HG03139 (cell line): ENCODE results near the gene PHACTR3.

Source experiments
- ATAC-seq: cut with Tn5 transposase; IDR thresholded peaks from one replicate; pipeline ENCODE4 v1.9.1; 2021; ENCODE audit not compliant: unreplicated experiment

Gene PHACTR3

DNA sequence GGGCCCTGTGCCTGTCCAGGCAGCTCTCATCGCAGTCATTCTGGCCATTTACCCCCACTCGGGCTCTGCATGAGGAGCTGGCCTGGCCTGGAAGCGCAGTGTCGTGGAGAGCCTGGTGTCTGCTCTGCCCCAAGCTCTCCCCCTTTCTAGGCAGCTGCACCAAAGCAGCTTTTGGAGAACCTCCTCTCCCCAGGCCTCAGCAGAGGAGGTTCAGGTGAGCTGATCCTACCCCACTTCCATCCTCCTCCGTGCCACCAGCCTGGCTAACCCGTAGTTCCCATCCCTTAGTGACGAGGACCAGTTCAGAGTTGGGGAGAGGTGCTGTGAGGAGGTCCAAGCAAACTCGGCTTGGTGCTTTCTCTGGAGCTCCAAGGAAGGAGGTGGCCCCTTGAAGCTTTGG lies 30.5 kb upstream of the PHACTR3 start:
- no peak for ATAC-seq

DNA sequence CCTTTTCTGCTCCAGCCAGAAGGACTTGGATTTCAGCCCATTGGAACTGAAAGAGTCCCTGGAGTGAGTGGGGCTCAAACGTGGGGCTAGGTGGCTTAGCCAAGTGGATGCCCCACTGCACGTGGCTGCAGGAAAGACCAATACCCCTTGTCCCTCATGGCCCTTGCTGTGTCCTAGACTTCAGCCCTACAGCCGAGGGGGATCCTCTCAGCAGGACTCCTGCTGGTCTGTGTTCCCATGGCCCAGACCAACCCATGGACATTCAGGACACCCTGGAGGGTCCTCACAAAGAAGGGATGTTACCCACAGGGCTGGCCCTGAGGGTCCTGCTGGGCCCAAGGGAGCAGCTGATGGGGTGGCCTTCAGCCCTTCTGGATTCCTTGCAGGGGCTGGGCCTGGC lies 30.0 kb upstream of the PHACTR3 start:
- no peak for ATAC-seq

DNA sequence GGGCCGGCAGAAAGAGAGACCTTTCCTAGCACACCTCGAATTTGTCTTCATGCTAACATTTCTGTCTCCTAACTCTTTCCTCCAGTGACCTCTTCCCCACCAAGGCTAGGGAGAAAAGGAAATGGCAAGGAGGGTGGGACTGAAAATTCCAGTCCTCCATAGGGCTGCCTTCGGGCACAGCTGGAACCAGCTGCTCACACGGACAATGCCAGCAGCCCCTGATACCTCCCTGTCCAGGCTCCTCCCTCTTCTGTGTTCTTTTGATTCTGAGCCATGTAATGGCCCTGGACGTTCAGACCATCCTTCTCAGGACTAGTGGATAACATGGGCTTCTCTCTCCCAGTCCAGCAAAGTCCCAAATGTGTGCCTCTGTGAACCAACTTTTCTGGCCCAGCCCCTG lies 29.1 kb upstream of the PHACTR3 start:
- ATAC-seq, result no peak

DNA sequence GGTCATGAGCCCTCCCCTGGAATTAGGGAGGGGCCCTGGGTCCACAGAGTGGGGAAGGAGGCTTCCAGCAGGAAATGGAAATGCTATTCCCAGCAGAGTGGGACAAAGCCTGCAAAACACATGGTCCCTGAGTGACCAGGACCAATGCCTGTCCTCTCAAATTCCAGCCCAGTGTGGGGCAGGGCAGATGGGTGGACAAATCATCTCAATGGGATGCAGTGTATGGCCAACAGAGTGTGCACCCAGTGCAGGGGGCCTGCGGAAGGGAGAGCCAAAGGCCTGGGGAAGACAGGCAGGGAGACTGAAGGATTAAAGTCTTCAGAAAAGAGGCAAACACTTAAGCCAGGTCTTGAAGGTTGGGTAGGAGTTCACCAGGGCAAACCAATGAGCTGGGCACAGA lies 28.7 kb upstream of the PHACTR3 start:
- ATAC-seq, result no peak

DNA sequence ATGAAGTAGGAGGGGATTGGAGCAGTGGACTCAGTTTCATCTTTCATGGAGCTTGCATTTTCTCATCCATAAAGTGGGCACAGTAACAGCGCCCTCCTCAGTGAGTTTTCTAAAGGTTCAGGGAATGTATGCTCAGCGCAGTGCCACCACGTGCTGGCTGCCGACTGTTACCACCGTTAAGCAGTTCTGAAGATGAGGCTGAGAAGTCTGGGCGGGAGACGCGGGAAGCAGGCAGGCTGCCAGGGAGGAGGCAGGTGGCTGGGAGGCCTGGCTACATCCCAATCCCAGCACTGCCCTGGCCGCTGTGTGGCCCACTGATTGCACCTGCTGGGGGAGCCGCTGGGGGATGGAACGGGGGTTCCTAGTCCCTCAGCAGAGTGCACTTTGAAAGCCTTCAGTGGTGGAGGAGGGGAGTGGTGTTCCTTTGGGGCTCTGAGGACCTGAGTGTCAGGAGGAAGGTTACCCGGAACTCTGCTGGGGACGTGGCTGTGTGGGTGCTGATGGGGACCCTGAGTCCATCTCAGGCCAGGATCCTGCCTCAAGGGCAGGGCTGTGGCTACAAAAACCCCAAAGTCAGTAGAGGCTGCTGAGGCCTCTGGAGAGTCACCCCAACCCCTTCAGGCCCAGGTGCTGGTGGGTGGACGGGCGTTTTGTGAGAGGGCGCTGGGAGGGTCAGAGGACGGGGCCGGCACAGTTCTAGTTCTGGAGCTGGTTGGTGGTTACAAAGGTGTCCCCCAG lies 28.0 kb upstream of the PHACTR3 start:
- ATAC-seq, result no peak

DNA sequence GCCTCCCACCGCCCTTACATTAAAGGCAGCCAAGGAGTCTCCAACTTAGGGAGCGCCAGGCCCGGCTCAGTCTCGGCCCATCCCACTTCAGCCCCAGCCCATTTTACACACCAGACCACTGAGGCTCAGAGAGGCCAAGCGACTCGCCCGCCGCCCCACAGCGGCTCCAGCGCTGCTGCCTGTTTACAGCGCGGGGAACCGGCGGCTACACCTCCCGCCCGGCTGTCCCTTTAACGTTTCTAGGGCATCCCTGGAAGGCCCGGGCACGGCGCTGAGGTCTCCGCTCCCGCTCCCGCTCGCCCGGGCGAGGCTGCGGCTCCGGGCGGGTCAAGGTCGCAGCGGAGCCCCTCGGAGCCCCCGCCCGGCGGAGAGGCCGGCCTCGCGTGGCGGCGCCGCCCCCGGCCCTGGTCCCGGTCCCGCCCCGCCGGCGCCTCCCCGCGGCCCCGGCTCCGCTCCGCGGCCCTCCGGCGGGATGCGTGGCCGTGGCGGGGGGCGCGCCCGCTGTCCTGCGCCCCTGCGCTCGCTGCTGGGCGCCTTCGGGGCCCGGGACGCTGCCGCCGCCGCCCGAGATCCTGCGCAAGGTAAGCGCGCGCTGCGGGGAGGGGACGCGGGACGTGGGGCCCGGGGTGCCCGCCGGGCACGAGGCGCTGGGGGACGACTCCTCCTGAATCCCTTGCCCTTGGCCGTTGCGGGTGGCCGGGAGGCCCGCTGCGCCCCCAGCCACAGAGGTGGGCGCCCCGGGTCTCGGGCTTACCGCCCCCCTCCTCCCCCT lies 27.1 kb upstream of the PHACTR3 start:
- ATAC-seq, result no peak

DNA sequence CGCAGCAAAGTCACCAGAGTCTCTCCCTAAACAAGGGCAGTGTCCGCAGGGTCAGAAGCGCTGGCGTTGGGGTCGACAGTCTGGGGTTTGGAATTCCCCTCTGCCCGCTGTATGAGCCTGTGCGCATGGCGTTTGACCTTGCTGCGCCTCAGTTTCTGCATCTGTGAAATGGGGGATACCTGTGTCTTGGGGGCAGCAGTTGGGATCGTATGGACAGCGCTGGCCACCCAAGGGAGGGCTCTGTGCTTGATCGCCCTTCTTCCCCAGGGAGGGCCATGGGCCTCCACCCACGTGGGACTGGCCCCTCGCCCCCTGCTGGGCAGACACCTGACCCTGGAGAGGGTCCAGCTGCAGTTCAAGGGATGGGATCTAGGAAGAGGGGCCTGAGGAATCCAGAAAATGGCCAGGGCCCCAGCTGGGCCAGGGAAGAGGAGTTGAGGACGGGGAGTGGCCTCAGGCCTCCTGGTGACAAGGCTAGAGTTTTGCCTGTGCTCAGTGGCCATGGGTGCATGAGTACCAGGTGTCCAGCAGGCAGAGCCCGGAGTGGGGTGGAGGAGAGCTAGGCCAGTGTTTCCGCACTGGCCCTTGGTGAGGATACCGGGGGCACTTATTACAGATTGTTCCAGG lies 26.4 kb upstream of the PHACTR3 start:
- no peak for ATAC-seq

DNA sequence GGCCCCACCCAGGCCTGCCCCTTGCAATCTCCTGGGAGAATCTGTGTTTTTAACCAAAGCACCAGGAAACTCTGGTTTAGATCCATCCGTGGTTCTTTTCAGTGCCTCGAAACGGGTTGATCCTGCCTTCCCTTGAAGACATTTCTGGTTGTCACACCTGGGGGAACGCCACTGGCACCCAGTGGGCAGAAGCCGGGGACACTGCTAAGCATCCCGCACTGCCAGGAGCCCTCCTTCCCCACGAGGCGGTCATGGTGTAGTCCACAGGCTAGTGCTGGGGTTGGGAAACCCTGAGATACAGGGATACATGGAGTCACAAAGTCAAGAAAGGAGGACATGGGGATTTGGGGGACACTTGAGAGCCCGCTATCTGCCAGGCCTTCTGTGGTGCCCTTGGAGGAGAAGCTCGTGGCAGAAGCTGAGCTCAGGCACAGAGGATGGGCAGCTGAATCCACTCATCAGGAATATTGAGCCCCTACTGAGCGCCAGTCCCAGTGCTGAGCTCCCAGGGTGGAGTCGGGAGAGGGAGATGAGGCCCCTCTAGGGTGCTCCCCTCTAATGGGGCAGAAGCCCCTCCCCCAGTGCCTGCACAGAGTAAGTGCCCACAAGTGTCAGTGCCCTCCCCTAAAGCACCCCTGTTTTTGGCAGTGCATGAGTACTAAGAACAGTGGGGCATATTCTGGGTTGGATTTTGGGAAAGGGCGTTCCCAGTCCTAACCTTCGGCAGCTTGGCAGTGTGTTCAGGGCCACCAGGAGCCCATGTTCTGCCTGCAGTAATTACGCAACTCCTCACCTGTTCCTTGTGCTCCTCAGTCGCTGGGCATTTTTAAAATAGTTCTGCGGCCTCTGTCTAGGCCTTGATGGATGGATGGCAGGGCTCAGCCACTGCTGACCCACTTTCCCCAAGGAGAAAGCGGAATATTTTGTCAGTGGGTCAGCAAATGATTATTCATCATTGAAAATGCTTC lies 25.6 kb upstream of the PHACTR3 start:
- no peak for ATAC-seq

DNA sequence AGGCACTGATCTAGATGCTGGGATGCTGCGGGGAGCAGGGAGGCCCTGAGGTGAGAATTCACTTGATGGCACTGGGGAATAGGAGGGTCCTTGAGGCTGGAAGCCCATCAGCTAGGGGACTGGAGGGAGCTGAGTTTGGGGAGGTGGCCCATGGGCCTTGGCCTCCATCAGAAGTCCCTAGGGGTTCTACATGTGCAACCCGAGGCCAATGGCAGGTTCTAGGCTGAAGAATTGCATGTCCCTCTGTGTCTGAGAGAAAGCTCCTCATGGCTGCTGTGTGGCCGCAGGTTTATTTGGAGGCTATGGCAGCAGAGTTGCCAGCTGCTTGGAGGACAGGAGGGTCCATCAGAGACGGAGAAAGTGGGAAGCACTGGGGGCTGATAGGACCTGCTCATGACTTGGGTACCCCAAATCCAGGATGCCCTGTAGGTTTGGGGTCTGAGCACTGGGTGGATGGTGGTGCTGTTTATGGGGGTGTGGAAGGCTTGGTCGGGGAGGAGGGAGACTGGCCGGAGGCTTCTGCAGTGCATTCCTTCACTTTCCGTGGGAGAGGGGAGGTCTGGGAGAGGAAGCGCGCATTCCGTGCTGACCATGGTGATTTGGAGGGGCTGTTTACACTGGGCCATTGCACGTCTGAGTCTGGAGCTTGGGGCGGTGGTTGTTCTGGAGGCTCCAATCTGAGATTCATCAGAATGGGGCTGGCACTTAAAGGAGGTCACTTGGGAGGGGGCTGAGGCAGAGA lies 24.8 kb upstream of the PHACTR3 start:
- no peak for ATAC-seq

DNA sequence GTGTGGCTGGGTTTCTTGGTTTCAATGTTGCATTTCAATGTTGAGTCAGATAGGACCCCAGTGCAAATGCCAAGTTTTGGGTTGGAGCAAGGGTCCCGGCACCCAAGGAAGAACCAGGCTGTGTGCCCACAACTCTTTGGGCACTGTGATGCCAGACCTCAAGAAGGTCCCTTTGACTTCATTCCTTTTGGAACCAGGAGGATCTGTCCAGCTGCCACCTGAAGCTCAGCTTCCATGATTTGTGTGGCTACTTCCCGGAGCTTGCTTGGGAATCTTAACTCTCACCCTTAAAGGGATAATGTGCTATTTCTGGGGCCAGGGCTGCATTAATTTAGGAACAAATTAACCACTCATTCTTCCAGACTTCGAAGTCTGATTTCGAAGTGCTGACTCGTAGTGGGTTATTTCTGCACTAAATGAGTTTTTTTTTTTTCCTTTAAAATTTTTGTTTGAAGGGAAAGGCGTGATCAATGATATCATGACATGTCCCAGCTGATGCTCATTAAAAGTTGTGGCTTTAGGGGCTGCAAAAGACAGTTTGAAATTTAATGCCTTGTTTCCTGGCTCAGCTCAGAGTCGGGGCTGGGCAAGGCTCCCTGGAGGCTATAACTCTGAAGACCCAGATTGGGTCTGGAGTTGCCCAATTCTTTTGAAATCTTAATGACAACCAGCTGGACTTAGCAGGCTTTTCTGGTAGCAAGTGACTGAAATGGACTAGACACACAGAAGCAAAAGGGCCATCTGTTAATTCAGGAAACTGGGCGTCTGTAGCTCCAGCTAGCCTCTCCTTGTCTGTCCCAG lies 24.0 kb upstream of the PHACTR3 start:
- no peak for ATAC-seq

DNA sequence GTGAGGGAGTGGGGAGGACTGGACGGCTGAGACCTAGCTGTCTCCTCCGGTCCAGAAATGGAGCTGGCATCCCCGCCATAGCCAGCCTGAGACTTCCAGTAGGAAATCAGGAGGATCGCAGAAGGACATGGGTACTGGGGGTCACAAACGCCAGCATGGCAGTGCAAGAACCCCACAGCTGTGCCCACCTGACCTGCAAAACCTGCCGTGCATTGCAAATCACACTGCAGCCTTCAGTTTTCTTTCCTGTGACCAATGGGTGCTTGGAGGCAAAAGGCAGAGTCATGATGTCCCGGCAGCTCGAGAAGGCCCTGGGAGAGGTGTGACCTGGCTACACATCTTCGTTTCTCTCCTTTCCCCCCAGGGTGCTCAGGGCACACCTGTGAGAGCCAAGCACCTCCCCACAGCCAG lies 23.3 kb upstream of the PHACTR3 start:
- ATAC-seq, result no peak

DNA sequence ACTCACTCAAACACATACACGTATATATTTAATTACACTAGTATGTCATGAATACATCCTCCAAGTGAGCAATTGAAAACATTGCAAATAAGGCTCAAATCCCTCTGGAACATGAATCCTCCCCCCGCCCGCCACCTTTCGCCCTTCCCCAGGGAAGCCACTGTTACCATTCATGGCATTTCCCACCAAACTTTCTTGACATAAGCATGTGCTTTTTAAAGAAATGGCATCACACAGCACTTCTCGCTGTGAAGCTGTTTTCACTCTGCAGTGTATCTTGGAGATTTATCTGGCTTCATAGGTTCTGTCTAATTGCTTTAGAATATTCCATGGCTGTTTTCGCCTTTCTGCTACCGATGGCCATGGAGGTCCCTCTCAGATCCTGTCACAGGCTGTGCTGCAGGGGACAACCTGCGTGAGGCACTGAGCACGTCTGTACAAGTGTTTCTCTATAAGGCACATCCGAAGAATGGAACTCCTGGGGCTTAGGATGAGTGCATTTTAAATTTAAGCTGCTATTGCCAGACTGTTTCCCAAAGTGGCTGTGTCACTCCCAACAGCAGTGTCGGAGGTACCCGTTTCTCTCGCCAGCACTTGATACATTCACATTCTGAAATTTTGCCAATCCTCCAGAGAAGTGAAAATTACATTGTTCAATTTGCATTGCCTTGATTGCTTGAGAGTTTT lies 22.2 kb upstream of the PHACTR3 start:
- ATAC-seq, result no peak

DNA sequence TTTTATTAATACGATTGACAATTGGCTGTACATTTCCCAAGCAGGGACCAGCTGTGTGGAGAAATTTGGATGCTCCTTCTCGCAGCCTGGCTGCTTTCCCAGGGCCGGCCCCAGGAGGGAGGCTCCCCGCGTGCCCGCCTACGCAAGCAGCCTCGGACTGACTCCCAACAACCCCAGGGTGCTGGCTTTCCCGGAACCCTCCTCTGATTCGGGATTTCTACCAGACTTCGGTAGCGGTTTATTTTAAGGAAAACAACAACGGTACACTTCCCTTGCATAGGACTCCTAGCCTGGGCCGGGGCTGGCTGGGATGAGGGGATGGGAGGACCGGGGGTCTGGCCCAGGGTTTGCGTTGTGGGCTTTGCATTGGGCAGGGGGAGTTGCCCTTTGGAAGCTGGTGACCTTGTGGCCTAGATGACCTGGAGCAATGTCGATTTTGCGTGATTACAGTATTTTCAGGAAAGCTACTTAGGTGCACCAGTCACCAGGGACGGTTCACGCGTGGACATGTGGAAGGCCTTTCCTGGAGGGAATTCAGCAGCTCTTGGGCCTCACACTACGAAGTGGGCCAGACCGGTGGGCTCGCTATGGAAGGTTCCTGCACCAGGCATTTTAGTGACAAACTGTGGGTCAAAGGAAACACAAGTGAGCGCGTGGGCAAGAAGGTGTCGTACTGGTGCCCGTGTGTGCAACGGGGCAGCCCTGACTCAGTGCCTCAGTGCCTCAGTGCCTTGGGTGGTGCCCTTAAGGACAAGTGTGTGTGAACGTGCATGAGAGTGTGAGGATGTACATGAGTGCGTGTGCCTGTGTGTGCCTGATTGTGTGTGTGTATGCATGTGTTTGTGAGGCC lies 20.7 kb upstream of the PHACTR3 start:
- no peak for ATAC-seq

DNA sequence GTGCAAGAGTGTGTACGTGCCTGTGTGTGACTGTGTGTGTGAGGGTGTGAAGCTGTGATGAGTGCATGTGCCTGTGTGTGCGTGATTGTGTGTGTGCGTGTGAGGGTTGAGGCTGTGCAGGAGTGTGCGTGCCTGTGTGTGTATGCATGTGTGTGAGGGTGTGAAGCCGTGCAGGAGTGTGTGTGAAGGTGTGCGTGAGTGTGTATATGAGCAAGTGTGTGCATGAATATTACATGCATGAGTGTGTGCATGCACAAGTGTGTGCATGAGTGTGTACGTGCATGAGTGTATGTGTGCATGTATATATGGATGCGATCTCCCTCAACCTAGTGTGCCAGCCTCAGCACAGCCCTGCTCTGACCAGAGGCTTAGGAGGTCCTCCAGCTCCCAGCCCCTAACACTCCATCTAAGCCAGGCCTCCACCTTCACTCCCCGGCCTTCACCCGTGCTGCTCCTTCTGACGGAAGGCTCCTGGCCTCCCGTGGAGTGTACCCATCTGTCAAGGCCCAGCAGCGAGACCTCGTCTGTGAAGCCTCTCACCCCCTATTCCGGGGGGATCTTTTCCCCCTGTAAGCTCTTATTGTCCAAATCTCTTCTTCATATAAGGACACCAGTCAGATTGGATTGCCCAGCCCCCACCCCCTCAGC lies 19.9 kb upstream of the PHACTR3 start:
- no peak for ATAC-seq

DNA sequence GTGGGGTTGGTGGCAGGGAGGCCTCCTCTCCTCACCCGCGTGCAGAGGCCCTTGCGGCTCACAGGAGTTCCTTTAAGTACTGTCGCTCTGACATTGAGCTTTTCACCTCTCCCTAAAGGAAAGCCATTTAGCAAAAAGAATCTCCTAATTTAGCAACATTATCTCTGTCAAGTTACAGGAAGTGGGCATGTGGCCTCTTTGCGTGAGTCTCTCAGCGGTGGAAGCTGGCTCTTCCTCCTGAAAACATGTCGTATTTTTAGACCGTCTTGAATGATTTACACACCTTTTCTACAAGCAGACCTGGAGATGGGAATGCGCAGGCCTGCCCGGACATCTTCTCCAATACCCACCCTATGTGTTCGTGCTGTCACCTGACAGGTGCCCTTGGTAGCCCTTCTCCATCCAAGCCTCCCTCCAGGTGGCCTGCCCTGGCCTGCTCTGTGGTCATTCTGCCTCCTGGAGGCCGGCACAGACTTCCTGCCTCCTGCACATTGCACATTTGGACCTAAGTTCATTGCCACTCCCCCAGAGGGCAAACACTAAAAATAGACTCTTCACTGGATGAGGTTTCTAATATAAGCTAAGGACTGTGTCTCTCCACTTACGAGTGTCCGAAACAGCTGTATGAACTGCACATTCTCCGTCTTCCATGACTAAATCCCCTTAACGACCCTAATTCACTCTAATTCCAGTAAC lies 18.5 kb upstream of the PHACTR3 start:
- no peak for ATAC-seq

DNA sequence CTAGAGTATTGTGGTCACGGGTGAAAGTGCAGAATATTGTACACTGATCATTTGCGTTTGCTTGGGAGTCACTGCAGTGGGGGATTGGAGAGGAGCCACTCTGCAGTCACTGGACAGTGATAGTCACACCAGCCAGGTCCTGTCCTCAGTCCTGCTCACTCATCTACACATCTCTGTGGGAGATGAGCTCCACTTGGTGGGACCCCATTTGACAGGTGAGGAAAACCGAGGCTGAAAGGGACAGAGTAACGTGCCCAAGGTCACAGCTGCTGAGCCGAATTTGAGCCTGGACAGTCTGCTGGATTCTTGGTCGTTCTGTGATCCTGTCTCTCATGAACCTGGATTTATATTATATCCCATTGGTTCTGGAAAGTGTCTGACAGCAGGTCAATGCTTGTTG lies 17.7 kb upstream of the PHACTR3 start:
- no peak for ATAC-seq

DNA sequence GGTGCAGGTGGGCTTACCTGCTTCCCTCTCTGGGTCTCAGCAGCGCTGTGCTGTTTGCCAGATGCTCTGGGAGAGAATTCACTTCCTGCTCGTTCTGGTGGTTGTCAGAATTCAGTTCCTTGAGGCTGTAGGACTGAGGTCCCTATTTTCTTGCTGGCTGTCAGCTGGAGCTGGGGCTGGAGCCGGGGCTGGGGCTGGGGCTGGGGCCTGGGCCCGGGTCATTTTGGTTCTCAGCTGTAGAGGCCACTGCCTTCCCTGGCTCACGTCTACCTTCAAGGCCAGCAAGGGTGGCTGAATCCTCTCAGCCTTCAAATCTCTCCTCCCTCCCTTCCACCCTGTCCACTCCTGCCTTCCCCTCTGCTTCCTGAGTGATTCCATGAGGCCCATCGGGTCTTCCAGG lies 16.8 kb upstream of the PHACTR3 start:
- ATAC-seq, result no peak
